22Rv1 (cell line): ENCODE results near the gene CTAG1A.
"Not testable (repeated sequence)": the region's sequence is repeated elsewhere in the genome, so short reads cannot be mapped to it uniquely, and the experiment has no call there.

Source experiments
- ZFX ChIP-seq: fragments of 450-650 bp; IDR thresholded peaks from 2 replicates; pipeline ENCODE4 v1.6.1; 2017; ENCODE audit warnings: antibody characterized with exemption, borderline replicate concordance
- TF ChIP-seq, protein P1 (sequence below): fragments of 450-650 bp; IDR thresholded peaks from 2 replicates; pipeline ENCODE4 v1.5.1; 2017; ENCODE audit warnings: mild to moderate bottlenecking

DNA sequence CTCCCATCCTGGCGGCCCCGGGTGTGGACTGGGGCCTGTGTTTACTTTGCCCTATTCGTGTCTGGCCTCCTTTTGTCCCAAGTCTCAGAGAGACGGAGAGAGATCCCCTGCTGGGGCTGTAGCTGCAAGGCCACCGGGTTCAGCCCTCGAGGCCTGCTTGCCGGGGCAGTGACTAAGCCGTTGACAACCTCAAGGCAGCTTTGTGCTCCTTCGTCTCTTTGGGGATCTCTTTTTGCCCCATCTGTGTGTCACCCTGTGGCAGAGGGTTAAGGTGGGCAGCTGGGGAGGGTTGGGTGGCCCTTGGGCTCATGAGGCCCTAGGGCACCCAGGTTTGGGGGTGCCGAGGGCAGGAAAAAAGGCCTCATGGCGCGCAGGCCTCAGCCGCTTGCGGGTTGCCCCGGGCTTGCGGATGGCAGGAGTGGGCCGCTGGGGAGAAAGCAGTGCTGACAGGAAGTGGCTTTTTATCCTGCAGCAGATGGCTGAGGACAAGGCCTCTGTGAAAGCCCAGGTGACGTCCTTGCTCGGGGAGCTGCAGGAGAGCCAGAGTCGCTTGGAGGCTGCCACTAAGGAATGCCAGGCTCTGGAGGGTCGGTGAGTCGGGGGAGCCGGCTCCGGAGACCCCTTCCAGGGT, 26.8 kb upstream of the CTAG1A start:
- TF ChIP-seq, protein P1, sequence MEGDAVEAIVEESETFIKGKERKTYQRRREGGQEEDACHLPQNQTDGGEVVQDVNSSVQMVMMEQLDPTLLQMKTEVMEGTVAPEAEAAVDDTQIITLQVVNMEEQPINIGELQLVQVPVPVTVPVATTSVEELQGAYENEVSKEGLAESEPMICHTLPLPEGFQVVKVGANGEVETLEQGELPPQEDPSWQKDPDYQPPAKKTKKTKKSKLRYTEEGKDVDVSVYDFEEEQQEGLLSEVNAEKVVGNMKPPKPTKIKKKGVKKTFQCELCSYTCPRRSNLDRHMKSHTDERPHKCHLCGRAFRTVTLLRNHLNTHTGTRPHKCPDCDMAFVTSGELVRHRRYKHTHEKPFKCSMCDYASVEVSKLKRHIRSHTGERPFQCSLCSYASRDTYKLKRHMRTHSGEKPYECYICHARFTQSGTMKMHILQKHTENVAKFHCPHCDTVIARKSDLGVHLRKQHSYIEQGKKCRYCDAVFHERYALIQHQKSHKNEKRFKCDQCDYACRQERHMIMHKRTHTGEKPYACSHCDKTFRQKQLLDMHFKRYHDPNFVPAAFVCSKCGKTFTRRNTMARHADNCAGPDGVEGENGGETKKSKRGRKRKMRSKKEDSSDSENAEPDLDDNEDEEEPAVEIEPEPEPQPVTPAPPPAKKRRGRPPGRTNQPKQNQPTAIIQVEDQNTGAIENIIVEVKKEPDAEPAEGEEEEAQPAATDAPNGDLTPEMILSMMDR = not testable (repeated sequence)
- TF ChIP-seq ZFX = not testable (repeated sequence)
